ENCODE results near the gene TMC7.

TMC7 gene

GRCh38 chr16:19033761-19034160 is 50.0 kb downstream of the TMC7 start:
- no peak for DNase-seq

- no peak for DNase-seq
These were observed 56.7 kb downstream of the TMC7 start for GRCh38 chr16:19040400-19040799.

DNA sequence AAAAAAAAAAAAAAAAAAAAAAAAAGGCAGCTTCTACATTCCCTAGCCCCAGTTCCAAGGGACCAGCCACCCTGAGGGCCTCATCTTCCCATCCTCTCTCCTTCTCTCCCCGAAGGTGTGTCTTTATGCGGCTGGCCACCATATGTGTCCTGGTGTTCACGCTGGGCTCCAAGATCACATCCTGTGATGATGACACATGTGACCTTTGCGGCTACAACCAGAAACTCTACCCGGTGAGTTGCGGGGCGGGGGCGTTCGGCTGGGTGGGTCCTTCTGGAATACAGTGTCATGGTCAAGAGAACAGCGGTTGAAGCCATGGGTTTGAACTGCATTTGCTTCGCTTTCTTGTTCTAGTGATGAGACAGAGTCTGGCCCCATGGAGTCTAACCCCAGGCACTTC is 61.0 kb downstream of the TMC7 start:
- no peak for DNase-seq

DNA sequence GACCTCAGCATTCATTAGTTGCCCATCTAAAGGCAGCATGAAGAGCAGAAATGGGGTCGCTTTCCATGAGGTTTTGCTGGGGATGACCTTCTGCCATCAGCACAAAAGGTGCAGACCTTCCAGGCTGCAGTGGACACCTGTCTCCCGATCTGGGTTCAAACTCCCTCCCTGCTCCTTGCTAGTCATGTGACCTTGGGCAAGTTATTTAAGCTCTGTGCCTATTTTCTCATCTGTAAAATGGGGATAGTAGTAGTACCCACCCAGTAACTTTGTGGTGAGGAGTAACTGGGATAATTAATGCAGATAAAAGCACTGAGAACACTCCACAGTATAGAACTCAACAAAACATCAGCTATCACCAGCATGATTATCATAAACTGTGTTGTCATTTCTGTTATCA is 62.3 kb downstream of the TMC7 start:
- DNase-seq = no peak

GRCh38 chr16:19062706-19063105 is 79.0 kb downstream of the TMC7 start:
- DNase-seq = no peak

DNA sequence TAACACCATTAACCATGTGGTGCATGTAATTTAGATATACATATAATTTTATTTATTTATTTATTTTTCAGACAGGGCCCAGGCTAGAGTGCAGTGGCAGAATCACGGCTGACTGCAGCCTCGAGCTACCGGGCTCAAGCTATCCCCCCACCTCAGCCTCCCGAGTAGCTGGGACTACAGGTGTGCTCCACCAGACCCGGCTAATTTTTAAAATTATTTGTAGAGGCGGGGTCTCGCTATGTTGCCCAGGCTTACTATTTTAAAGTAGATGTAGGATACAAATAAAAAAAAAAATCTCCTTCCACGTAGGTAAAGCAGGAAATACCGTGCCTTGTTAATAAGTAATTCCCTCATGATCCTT is 83.2 kb downstream of the TMC7 start:
- DNase-seq = no peak

GRCh38 chr16:19067349-19068236 is 83.9 kb downstream of the TMC7 start, which contains the start of gene COQ7:
Gene COQ7, plus strand, starts transcription at chr16:19067614. Its CDS starts 51 bp downstream, at chr16:19067665.
- DNase-seq = peak; percentile 90 to 96

- no peak for DNase-seq
These were observed 84.6 kb downstream of the TMC7 start for GRCh38 chr16:19068237-19068815.

DNA sequence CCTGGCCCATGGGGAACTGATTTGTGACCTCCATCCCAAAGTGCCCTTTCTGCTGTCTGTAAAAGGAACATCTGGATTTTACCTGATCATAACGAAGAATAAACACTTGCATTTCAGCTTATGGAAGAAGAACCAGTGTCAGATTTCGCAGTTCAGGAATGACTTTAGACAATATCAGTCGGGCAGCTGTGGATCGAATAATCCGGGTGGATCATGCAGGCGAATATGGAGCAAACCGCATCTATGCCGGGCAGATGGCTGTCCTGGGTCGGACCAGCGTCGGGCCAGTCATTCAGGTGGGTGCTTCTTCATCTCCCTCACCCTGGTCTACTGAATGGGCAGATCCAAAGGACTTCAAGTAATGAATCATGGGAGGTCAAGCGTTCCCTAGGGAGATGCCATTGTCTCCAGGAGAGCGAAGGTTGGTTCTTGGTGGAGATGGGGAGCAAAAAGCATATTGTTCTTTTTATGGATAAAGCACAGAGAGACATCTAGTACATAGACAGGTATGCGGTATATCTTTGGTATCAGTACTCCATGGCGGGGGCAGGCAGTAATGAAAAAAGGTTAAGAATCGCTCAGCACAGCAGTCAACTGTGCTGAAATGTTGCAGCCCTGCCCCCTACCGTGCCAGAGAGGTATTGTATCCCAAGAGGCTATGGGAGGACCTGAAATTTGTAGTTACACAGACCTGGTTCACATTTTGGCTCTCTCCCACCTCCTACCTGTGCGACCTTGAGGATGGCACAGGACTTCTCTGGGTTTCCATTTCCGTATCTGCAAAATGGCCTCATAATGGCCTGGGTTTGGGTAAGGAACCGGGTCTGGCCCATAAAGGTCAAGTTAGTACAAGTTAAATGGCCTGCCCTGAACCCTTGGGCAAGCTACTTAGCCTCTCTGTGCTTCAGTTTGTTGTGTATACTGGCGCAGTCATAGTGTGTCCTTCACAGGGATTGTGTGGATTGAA is 88.4 kb downstream of the TMC7 start:
- peak in 1 of 2 experiments; percentile 23 for DNase-seq

DNA sequence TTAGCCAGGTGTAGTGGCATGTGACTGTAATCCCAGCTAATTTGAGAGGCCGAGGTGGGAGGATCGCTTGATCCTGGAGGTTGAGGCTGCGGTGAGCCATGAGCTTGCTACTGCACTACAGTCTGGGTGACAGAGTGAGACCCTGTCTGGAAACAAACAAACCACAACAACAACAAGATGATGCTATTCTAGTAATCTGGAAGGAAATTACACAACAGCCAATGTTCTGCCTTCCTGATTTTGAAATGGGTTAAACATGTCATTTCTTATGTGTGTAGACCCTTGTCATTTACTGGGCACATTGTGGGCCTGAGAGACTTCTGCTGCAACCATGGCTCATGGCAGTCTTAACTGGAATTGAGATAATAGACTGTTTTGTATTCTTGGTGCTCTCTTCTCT is 89.6 kb downstream of the TMC7 start:
- no peak for DNase-seq

DNA sequence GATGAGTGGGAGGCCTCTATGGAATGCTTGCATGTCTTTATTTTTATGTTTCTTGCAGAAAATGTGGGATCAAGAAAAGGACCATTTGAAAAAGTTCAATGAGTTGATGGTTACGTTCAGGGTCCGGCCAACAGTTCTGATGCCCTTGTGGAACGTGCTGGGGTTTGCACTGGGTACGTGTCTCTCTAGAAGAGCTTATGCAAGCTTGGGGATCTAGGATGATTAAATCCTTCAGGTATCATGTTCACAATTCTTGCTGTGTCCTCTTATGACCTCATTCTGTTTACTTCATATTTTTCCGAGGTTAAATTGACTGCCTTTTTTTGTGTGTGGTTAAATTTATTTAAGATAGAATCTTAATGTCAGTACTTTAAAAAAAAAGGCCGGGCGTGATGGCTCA is 90.1 kb downstream of the TMC7 start:
- no peak for DNase-seq

DNA sequence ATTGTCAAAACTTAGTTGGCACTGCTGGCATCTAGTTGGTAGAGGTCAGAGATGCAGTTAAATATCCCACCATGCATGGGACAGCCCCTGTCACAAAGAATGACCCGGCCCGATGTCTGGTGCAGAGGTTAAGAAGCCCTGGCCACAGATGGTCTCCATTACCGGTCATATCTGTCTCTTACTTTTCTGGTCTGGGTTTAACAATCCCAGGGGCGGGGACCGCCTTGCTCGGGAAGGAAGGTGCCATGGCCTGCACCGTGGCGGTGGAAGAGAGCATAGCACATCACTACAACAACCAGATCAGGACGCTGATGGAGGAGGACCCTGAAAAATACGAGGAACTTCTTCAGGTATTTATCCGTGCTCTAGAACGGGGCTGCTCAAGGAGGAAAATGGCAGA is 91.8 kb downstream of the TMC7 start:
- no peak for DNase-seq

DNA sequence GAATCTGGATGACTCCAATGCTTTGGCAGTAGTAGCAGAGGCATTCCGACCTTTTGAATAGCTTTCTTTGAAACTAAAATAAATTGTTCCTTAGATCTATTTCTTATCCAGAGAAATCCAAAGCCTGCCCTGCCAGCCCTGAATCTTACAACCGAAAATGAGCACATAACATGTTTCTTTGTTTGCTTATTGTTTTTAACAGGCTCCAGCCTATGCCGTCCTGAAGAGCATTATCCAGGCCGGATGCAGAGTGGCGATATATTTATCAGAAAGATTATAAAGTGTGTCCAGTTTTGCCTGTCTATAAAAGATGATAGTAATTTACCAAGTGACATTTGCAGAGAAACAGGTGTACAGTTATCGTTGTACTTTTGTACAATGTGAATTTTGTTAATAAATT is 94.1 kb downstream of the TMC7 start:
- no peak for DNase-seq

DNA sequence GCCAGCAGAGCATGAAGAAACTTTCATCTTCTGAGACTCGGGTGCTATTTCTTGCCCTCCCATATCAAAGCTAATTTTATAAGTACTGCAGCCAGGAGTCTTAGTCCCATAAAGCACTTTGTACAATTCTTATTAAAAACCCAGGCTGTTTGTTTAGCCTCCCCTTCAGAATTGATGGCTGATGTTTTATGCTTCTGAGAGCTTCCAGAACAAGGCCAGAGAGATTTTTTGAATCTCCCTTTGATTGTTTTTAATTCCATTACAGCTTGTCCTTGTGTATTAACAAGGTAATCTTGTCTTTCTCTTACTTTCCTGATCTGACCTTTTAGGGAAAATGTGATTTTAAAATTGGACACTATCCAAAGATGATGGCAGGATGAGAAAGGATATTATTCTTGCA is 99.9 kb downstream of the TMC7 start:
- no peak for DNase-seq

DNA sequence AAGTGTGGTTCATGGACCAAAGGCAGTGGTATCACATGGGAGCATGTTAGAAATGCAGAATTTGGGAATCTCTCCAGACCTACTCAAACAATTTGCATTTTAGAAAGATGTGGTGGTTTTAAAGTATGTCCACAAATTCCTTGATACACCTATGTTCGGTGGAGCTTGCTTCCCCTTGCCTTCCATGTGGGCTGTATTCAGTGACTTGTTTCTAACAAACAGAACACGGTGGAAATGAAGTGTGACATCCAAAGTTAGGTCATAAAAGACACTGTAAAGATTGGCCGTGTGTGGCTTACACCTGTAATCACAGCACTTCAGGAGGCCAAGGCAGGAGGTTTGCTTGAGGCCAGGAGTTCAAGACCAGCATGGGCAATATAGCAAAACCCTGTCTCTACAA is 100.4 kb downstream of the TMC7 start:
- DNase-seq = no peak

DNA sequence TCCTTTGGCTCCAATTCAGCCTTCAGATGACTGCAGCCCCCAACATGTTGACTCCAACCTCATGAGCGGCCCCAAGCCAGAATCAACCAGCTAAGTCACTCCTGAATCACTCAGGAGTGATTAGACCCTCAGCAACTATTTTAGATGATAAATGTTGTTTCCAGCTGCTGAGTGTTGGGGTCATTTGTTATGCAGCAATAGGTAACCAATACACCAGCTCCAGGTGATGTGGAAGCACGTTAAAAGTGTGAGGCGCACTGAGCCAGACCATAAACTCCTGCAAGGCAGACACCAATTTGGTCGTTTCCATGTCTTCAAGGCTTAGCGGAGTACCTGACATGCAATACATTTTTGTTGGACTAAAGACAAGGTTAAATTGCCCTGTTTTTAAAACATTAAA is 101.1 kb downstream of the TMC7 start:
- no peak for DNase-seq

DNA sequence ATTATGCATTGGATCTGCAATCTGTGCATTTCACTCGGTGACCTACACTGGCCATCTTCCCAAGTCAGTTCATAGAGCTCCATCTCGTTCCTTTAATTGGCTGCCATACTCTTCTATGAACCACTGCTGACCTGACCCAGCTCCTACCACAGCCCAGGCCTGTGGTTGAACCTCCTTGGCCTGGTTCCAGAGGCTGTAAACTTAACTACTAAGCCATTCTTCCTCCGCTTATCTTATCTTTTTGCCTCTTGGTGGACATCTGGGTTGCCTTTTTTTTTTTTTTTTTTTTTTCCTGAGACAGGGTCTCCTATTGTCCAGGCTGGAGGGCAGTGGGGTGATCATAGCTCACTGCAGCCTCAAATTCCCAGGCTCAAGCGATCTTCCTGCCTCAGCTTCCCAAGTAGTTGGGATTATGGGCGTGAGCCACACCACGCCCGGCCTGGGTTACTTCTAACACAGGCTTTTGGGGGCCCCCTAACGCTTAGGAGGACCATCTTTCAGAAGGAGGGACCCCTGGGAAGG is 102.0 kb downstream of the TMC7 start:
- no peak for DNase-seq

- DNase-seq = peak in 1 of 2 experiments; percentile 60
These were observed 102.8 kb downstream of the TMC7 start for GRCh38 chr16:19086322-19087199.

DNA sequence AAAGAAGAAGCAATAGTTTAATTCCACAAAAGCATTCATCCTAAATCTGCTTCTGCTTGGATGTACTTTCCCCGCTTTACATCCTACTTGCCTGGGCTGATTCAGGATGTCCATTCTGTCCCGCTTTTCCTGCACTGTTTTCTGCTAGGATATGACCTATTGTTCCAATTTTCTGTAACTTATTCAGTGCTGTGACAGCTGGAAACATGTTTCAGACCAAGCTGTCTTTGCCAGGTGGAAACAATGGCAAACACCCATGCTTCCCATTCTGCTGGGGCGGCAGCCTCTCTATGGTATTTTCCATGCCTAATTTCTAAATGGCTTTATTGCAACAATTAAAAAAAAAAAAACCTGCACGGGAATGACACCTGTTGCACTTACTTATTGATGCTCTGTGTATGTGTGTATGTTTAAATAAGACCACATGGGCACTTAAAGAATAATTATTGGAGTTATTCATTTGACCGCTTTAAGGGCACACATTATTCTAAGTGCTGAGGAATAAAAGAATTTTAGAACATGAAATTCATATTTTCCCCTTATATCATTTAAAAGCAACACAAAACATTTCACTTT is 104.7 kb downstream of the TMC7 start:
- DNase-seq = no peak

GRCh38 chr16:19089410-19089955 is 105.7 kb downstream of the TMC7 start:
- DNase-seq = no peak

GRCh38 chr16:19090916-19091315 is 107.2 kb downstream of the TMC7 start:
- no peak for DNase-seq
